Peyer's patch (tissue), 4 donors: ENCODE data around the gene CELSR1.

Experiments used
- CTCF ChIP-seq, 6 experiments: fragments of 450-650 bp in 4 of 6; fragments of 200-600 bp in 2 of 6; sonication (generic) in 1 of 6; IDR thresholded peaks; one replicate each; pipeline ENCODE4 v1.5.1; 2017 to 2019; ENCODE audit warnings: antibody characterized with exemption in 6 of 6, mild to moderate bottlenecking in 3 of 6, moderate library complexity in 1 of 6
- POLR2A ChIP-seq, 2 donors: fragments of 450-650 bp; IDR thresholded peaks; one replicate each; pipeline ENCODE4 v1.5.1; 2017; ENCODE audit warnings: antibody characterized with exemption in 2 of 2, mild to moderate bottlenecking in 2 of 2, moderate library complexity in 2 of 2

DNA sequence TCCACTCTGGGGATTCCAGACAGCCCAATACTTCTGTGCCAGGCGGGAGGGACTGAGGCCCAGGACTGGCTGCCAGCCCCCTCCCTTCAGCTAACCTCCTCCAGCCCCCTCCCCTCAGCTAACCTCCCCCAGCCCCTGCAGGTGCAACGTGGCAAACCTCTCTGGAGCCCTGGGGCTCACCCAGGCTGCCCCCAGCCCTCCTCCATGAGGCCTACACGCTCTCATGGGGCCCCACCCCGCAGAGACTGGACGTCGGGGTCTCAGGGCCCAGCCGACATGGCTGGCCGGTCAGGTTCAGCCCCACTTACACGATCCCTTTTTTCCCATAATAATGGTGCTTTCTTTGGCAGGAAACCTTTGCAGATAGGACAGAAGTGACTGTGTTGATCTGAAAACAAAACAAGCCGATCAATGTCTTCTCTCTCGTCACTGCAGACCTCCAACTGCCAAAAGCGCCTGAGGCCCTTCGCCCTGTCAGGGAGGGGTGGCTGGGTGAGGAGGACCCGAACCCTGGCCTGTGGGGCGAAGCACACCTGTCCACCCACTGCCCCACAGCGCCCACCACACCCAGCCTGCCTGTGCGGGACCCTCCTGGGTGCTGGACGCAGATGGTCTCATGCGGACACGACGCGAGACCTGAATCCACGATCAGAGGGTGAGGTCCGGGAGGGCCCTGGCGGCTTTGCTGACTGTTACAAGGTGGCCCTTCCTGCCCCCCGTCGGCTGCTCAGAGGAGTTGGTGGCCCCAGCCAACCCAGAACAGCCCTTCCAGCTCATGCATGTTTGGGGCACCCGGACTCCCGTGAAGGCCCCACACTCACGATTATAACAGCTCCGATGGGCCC lies 168.3 kb downstream of the CELSR1 start:
- no peak for TF ChIP-seq CTCF (IDR thresholded peaks at IDR 0.05)
- TF ChIP-seq POLR2A (IDR thresholded peaks at IDR 0.05), result no peak
